Measurements from ENCODE around the gene TNFAIP2. TPM values are rescaled to one million over a fixed set of nuclear protein-coding genes. Genes with fewer than 3 reads are reported as not detected.
"Not testable (repeated sequence)": the region's sequence is repeated elsewhere in the genome, so short reads cannot be mapped to it uniquely, and the experiment has no call there.

The TNFAIP2 gene
- total RNA-seq, 1 experiment from 2014 or later = 366 TPM

GRCh38 chr14:103115845-103116572 lies 7.3 kb upstream of the TNFAIP2 start:
- DNase-seq = peak in 1 of 2 experiments; percentile 87
- Histone ChIP-seq H3K9me2 (ENCODE audit: insufficient read depth) (no peaks in the 10 kb centered on the region), H3K4me2 (peak overlapping the region; percentile 22), H3K4me3 (no peak overlapping the region), H3K9me3 (ENCODE audit: insufficient read depth, low read depth) (no peaks in the 10 kb centered on the region), H3K79me2 (ENCODE audit: low read depth) (no peaks in the 10 kb centered on the region), H3K36me3 (ENCODE audit: low read depth) (no peaks in the 10 kb centered on the region), H2AFZ (no peak overlapping the region), H4K20me1 (ENCODE audit: insufficient read depth) (no peaks in the 10 kb centered on the region), H3K27me3 (ENCODE audit: insufficient read depth, low read depth) (no peaks in the 10 kb centered on the region), H3F3A (ENCODE audit: insufficient read depth, low read depth) (peaks cover 63% of the 10 kb centered on the region), H3K4me1 (replicated peaks; ENCODE audit: insufficient read depth) (peaks cover 70% of the 10 kb centered on the region), H3K27ac (peak overlapping the region; percentile 7)
- TSS peak; percentile 83 for BruUV-seq (replicated peaks)
- TF ChIP-seq EZH2 (IDR thresholded peaks at IDR 0.05; ENCODE audit: low read depth) (no peak), CTCF (conservative IDR thresholded peaks at IDR 0.05) (no peak)
- intact Hi-C loops (cut with micrococcal nuclease; ENCODE audit: unreplicated experiment) = no loop called here
- POLR2A ChIA-PET (ENCODE audit: unreplicated experiment) = interaction anchor here (0.7 kb wide), 1 partner anchor 589 kb away, joined by 6 read pairs; no protein-coding TSS in a partner anchor
- CTCF ChIA-PET = interaction anchor here (0.6 to 1.0 kb wide), 2 partner anchors 11 to 36 kb away, joined by 3 read pairs; no protein-coding TSS in a partner anchor

DNA sequence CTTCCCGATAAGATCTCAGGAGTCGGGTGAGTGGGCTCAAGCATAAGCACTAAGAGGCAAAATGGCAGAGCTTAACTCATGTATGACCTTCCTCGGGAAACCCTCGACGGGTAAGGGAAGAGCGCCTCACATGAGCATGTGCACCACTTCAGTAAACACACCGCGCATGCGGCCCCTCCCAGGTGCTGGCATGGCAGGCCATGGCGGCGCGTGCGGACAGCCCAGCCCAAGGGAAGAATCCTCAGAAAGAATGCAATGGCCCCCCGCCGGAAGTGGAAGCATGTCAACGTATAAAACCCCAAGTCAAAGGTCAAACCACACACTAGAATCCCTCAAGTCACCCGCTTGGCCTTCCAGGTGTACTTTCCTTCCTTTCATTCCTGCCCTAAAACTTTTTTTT lies 6.6 kb upstream of the TNFAIP2 start:
- Histone ChIP-seq H3K4me1 (replicated peaks; ENCODE audit: insufficient read depth) (peaks cover 70% of the 10 kb centered on the region), H3F3A (ENCODE audit: insufficient read depth, low read depth) (peaks cover 63% of the 10 kb centered on the region), H3K27me3 (ENCODE audit: insufficient read depth, low read depth) (no peaks in the 10 kb centered on the region), H3K79me2 (ENCODE audit: low read depth) (no peaks in the 10 kb centered on the region), H3K36me3 (ENCODE audit: low read depth) (no peaks in the 10 kb centered on the region), H3K9me3 (ENCODE audit: insufficient read depth, low read depth) (no peaks in the 10 kb centered on the region), H3K27ac (peak overlapping the region; percentile 7), H2AFZ (no peak overlapping the region), H3K4me3 (no peak overlapping the region), H4K20me1 (ENCODE audit: insufficient read depth) (no peaks in the 10 kb centered on the region), H3K4me2 (peak overlapping the region; percentile 22; the same call in 1 of the 2 replicates), H3K9me2 (ENCODE audit: insufficient read depth) (no peaks in the 10 kb centered on the region)
- intact Hi-C loops (cut with micrococcal nuclease; ENCODE audit: unreplicated experiment) = no loop called here
- TF ChIP-seq CTCF (conservative IDR thresholded peaks at IDR 0.05) (no peak), EZH2 (IDR thresholded peaks at IDR 0.05; ENCODE audit: low read depth) (no peak)
- no TSS peak for BruUV-seq (replicated peaks)
- ChIA-PET CTCF (interaction anchor here (0.6 to 1.0 kb wide), 2 partner anchors 11 to 35 kb away, joined by 3 read pairs; no protein-coding TSS in a partner anchor), POLR2A (ENCODE audit: unreplicated experiment) (interaction anchor here (0.7 kb wide), 1 partner anchor 589 kb away, joined by 6 read pairs; no protein-coding TSS in a partner anchor)
- DNase-seq = peak; percentile 79 to 100

DNA sequence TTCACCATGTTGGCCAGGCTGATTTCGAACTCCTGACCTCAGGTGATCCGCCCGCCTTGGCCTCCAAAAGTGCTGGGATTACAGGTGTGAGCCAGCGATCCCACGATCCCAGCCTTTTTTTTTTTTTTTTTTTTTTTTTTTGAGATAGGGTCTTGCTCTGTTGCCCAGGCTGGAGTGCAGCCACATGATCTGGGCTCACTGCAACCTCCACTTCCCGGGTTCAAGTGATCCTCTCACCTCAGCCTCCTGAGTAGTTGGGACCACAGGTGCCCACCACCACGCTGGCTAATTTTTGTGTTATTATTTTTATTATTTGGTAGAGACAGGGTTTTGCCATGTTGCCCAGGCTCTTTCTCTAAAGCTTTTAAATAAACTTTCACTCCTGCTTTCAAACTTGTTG lies 5.8 kb upstream of the TNFAIP2 start:
- H3K79me2 ChIP-seq (ENCODE audit: low read depth); H3K27me3 ChIP-seq (ENCODE audit: insufficient read depth, low read depth); H3K27ac ChIP-seq; H4K20me1 ChIP-seq (ENCODE audit: insufficient read depth); H3K36me3 ChIP-seq (ENCODE audit: low read depth); H3K9me3 ChIP-seq (ENCODE audit: insufficient read depth, low read depth); H2AFZ ChIP-seq; H3K4me3 ChIP-seq; POLR2A ChIA-PET (ENCODE audit: unreplicated experiment); H3K9me2 ChIP-seq (ENCODE audit: insufficient read depth); CTCF ChIA-PET; intact Hi-C loops (cut with micrococcal nuclease; ENCODE audit: unreplicated experiment); H3K4me2 ChIP-seq; DNase-seq; BruUV-seq (replicated peaks): not testable (repeated sequence)
- Histone ChIP-seq H3K4me1 (replicated peaks; ENCODE audit: insufficient read depth) (peaks cover 70% of the 10 kb centered on the region), H3F3A (ENCODE audit: insufficient read depth, low read depth) (peaks cover 59% of the 10 kb centered on the region)

Data from PC-9 (cell line).